Lung microvascular endothelial cell (primary cell): ENCODE results near the gene TRIM49C. TPM values are rescaled to one million over a fixed set of nuclear protein-coding genes. Genes with fewer than 3 reads are reported as not detected.
"Not testable (repeated sequence)": the region's sequence is repeated elsewhere in the genome, so short reads cannot be mapped to it uniquely, and the experiment has no call there.

Experiments used
- DNase-seq, 2 donors: peaks; one replicate each; pipeline versions ENCODE4 v3.0.0 to v3.0.0-alpha.2; 2010; ENCODE audit warnings: low read depth in 2 of 2
- total RNA-seq: library from RNA; depleted of rRNA; stranded (reverse); fragments of >200 nt; gene quantifications from 2 replicates; pipeline ENCODE4 v1.2.1, GENCODE V29; 2014

TRIM49C gene
- not detected in 2 replicates for total RNA-seq

GRCh38 chr11:90030806-90031205 lies at the start of gene TRIM49C:
TSS of gene TRIM49C (plus strand) at chr11:90031106. CDS start at chr11:90035212, 4,106 bp downstream.
- not testable (repeated sequence) for DNase-seq

DNA sequence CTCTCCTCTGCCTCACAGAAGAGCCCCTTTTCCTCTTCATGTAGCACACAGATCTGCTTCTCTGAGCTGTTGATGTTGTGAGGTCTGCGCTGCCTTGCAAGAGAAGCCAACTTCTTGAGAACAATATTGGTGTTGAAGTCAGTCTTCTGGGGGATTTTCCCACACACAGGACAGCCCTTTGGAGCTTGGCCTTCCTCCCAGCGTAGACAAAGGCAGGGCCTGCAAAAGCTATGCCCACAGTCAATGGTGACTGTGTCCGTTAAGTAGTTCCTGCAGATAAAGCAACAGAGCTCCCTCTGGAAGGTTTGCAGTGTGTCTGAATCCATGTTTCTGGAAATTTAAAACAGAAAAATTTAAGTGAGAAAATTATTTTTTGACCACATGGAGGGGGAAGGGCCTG lies 6.7 kb upstream of the TRIM49C start:
- not testable (repeated sequence) for DNase-seq

GRCh38 chr11:90051591-90052209 lies 20.8 kb downstream of the TRIM49C start:
- not testable (repeated sequence) for DNase-seq

GRCh38 chr11:90052311-90052710 lies 21.4 kb downstream of the TRIM49C start:
- not testable (repeated sequence) for DNase-seq

DNA sequence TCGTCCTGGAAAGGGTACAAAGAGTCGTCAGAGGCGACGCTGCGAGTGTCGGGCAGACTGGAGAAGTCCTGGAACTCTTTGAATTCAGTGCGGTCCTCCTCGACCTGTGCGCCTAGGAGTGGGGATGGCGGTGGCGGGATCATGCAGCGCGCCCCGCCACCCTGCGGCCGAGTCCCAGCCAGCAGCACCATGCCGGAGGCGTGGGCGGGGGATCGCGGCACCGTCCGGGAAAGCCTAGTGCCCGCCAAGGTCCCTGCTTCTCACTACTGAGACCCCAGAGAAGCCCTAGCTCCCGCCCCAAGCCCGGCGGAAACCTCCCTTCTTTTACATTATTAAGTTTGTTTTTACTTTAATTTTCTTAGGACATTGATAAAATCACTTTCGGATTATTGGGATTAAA lies 22.6 kb downstream of the TRIM49C start:
- DNase-seq = not testable (repeated sequence)

GRCh38 chr11:90085650-90086049 lies 54.7 kb downstream of the TRIM49C start, which contains the start of gene UBTFL1:
TSS of gene UBTFL1 (plus strand) at chr11:90085950. CDS start at chr11:90085950, 0 bp downstream.
- DNase-seq = not testable (repeated sequence)

GRCh38 chr11:90088731-90089130 lies 57.8 kb downstream of the TRIM49C start:
- DNase-seq = not testable (repeated sequence)

Other genes with a start within 250 kb of the TRIM49C start
- gene TRIM49, start 222.5 kb upstream of the TRIM49C start, total RNA-seq = not detected in 2 replicates
- not detected in 2 replicates for gene TRIM64B, start 152.6 kb upstream of the TRIM49C start, total RNA-seq
- gene TRIM49D1, start 108.9 kb upstream of the TRIM49C start, total RNA-seq = not detected in 2 replicates
- gene TRIM49D2, start 107.0 kb upstream of the TRIM49C start, total RNA-seq = not detected in 2 replicates
- gene TRIM64, start 65.1 kb upstream of the TRIM49C start, total RNA-seq = not detected in 2 replicates
- not detected in 2 replicates for gene UBTFL1, start 54.8 kb downstream of the TRIM49C start, total RNA-seq
- 0.20 and 0.22 TPM in 2 replicates for gene NAALAD2, start 103.6 kb downstream of the TRIM49C start, total RNA-seq
- 13.7 and 19.8 TPM in 2 replicates for gene CHORDC1, start 191.9 kb downstream of the TRIM49C start, total RNA-seq